DND-41 (cell line): ENCODE data around the gene ALCAM.

Experiments used
- ATAC-seq: fragments of 200-7000 bp; cut with Tn5 transposase; 3 replicates; pipeline ENCODE4 v1.9.1; 2021; ENCODE audit warnings: low read depth; ENCODE audit not compliant: insufficient read depth
- DNase-seq: peaks from one replicate; pipeline ENCODE4 v3.0.0-alpha.2; 2020
- H2AFZ ChIP-seq: 2 replicates; pipeline ENCODE4 v1.6.0; 2012; ENCODE audit warnings: low read depth, low read length
- H3K27ac ChIP-seq: 2 replicates; pipeline ENCODE4 v1.5.1; 2012; ENCODE audit warnings: low read length, inconsistent platforms
- H3K27me3 ChIP-seq: fragments of 200-600 bp; sonication (generic); 2 replicates; pipeline ENCODE4 v1.6.0; 2012; ENCODE audit warnings: low read length, mild to moderate bottlenecking, inconsistent platforms; ENCODE audit not compliant: insufficient read depth, poor library complexity
- H3K36me3 ChIP-seq: 2 replicates; pipeline ENCODE4 v1.5.1; 2012; ENCODE audit warnings: low read length, inconsistent platforms; ENCODE audit not compliant: insufficient read depth
- H3K4me1 ChIP-seq: 2 replicates; pipeline ENCODE4 v1.5.1; 2012; ENCODE audit warnings: mild to moderate bottlenecking, low read length; ENCODE audit not compliant: insufficient read depth
- H3K4me2 ChIP-seq: 2 replicates; pipeline ENCODE4 v1.6.0; 2012; ENCODE audit warnings: mild to moderate bottlenecking, moderate library complexity, low read length, inconsistent platforms; ENCODE audit not compliant: insufficient read depth
- H3K4me3 ChIP-seq, 2 experiments: fragments of 200-600 bp in 1 of 2; shearing (Covaris generic) in 1 of 2; 2 replicates each; pipeline ENCODE4 v1.5.1; 2012 to 2016; ENCODE audit warnings: inconsistent platforms in 2 of 2, low read length in 2 of 2, mild to moderate bottlenecking in 2 of 2, low read depth in 1 of 2, moderate library complexity in 1 of 2
- H3K79me2 ChIP-seq: 2 replicates; pipeline ENCODE4 v1.6.0; 2012; ENCODE audit warnings: low read length, inconsistent platforms; ENCODE audit not compliant: insufficient read depth
- H3K9ac ChIP-seq: 2 replicates; pipeline ENCODE4 v1.6.0; 2012; ENCODE audit warnings: low read depth, mild to moderate bottlenecking, inconsistent platforms, low read length, moderate library complexity
- H3K9me3 ChIP-seq: 2 replicates; pipeline ENCODE4 v1.5.1; 2012; ENCODE audit warnings: low read length, moderate library complexity, mild to moderate bottlenecking, inconsistent platforms; ENCODE audit not compliant: insufficient read depth, severe bottlenecking
- H4K20me1 ChIP-seq: 2 replicates; pipeline ENCODE4 v1.6.0; 2012; ENCODE audit warnings: low read length; ENCODE audit not compliant: insufficient read depth
- EZH2 ChIP-seq: IDR thresholded peaks from 3 replicates; pipeline ENCODE4 v1.6.1; 2012; ENCODE audit warnings: borderline replicate concordance, low read depth, mild to moderate bottlenecking, moderate library complexity, low read length, inconsistent platforms; ENCODE audit not compliant: severe bottlenecking
- TF ChIP-seq, protein P1 (sequence below): IDR thresholded peaks from 2 replicates; pipeline ENCODE4 v1.5.1; 2012; ENCODE audit warnings: borderline replicate concordance, low read length, moderate library complexity, mild to moderate bottlenecking; ENCODE audit not compliant: poor library complexity, severe bottlenecking; ENCODE audit errors: extremely low read depth

Gene ALCAM

DNA sequence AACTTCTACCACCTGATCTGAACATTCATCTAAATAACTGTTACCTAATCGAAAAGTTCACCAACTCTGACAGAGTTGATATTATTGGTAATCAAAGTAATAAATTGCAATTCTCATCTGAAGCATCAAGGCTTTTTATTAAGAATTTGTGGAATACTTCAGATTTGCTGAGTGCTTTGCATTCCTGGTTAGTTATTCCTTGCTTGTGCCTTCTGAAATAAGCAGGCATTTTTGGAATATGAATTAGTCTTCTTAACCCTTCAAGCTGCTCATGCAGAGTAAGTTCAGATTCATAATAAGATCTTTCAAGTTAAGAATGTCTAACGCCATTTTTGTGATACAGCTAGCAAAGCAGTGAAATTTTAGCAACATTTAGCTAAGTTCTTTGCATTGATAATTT is 188.5 kb downstream of the ALCAM start:
- Histone ChIP-seq H3K4me2 (no peak overlapping the region), H4K20me1 (no peaks in the 10 kb centered on the region), H2AFZ (no peak overlapping the region), H3K79me2 (no peaks in the 10 kb centered on the region), H3K36me3 (0 out of 2 replicates have a peak, but pooled peaks cover 4% of the 10 kb centered on the region), H3K4me3 (no peak overlapping the region), H3K9ac (no peak overlapping the region), H3K4me1 (no peaks in the 10 kb centered on the region), H3K9me3 (no peaks in the 10 kb centered on the region), H3K27ac (no peak overlapping the region), H3K27me3 (no peaks in the 10 kb centered on the region)
- DNase-seq (no peak), ATAC-seq (no peak)
- no peak for TF ChIP-seq EZH2
- TF ChIP-seq, protein P1, sequence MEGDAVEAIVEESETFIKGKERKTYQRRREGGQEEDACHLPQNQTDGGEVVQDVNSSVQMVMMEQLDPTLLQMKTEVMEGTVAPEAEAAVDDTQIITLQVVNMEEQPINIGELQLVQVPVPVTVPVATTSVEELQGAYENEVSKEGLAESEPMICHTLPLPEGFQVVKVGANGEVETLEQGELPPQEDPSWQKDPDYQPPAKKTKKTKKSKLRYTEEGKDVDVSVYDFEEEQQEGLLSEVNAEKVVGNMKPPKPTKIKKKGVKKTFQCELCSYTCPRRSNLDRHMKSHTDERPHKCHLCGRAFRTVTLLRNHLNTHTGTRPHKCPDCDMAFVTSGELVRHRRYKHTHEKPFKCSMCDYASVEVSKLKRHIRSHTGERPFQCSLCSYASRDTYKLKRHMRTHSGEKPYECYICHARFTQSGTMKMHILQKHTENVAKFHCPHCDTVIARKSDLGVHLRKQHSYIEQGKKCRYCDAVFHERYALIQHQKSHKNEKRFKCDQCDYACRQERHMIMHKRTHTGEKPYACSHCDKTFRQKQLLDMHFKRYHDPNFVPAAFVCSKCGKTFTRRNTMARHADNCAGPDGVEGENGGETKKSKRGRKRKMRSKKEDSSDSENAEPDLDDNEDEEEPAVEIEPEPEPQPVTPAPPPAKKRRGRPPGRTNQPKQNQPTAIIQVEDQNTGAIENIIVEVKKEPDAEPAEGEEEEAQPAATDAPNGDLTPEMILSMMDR = no peak

DNA sequence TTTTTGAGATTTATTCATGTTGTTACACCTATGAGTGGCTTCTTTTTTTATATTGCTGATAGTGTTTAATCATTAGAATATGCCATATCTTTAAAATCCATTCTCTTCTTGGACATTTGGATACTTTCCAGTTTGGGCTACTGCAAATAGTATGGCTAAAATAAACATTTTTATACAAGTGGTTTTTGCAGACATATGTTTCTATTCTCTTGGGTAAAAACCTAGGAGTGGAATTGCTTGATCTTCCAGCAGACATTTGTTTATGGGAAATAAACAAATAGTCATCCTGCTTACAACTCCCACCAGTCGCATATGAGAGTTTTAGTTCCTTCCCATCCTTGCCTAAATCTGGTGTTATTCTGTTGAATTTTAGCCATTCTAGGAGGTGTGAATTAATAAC is 193.1 kb downstream of the ALCAM start:
- Histone ChIP-seq H3K4me2 (no peak overlapping the region), H3K36me3 (no peaks in the 10 kb centered on the region), H3K4me1 (no peaks in the 10 kb centered on the region), H3K27me3 (no peaks in the 10 kb centered on the region), H3K9ac (no peak overlapping the region), H3K4me3 (no peak overlapping the region), H3K27ac (no peak overlapping the region), H2AFZ (no peak overlapping the region), H3K79me2 (no peaks in the 10 kb centered on the region), H4K20me1 (no peaks in the 10 kb centered on the region), H3K9me3 (no peaks in the 10 kb centered on the region)
- TF ChIP-seq, protein P1 = no peak
- TF ChIP-seq EZH2 = no peak
- no peak for DNase-seq
- no peak for ATAC-seq

DNA sequence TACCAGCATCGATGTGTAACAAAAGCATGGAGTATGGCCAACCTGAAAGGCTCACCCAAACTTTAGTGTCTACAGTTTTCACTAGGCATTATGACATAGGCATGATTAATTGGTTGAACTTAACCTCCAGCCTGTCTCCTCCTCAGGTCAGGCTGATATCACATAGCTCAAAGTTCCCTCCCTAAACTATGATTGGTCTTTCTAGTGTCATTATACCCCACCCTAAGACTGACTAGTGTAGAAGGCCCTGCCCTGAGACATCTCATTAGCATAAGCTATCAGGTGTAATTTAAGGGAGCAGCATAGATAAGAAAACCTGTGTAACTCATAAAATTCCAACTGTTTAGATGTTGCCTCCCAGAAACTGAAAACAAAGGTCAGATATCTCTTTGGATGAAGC is 195.2 kb downstream of the ALCAM start:
- H3K4me2 ChIP-seq = no peak overlapping the region
- H3K9me3 ChIP-seq = no peaks in the 10 kb centered on the region
- H3K9ac ChIP-seq = no peak overlapping the region
- no peaks in the 10 kb centered on the region for H3K4me1 ChIP-seq
- H2AFZ ChIP-seq = no peak overlapping the region
- TF ChIP-seq, protein P1 = no peak
- no peak for TF ChIP-seq EZH2
- ATAC-seq = no peak
- H3K27me3 ChIP-seq = no peaks in the 10 kb centered on the region
- no peak overlapping the region for H3K4me3 ChIP-seq
- no peak for DNase-seq
- no peaks in the 10 kb centered on the region for H3K36me3 ChIP-seq
- H3K79me2 ChIP-seq = no peaks in the 10 kb centered on the region
- H4K20me1 ChIP-seq = no peaks in the 10 kb centered on the region
- H3K27ac ChIP-seq = no peak overlapping the region
